Neural cell (in vitro differentiated cells): ENCODE data around the gene ERGIC2. TPM values are rescaled to one million over a fixed set of nuclear protein-coding genes. Genes with fewer than 3 reads are reported as not detected.

ENCODE experiments used
- H2AFZ ChIP-seq: fragments of 200-600, 300-800 bp; sonication (generic), shearing (Covaris generic); 2 replicates; pipeline ENCODE4 v1.6.0; 2014; ENCODE audit warnings: low read depth, mild to moderate bottlenecking, antibody characterized with exemption, low read length, moderate library complexity
- H3F3A ChIP-seq: fragments of 200-600 bp; shearing (Covaris generic); 2 replicates; pipeline ENCODE4 v1.6.1; 2016; ENCODE audit warnings: mild to moderate bottlenecking, moderate library complexity, mixed read lengths, antibody characterized with exemption, low read length; ENCODE audit not compliant: insufficient read depth, poor library complexity, severe bottlenecking
- H3K27ac ChIP-seq: fragments of 200-600, 300-800 bp; sonication (generic), shearing (Covaris generic); 2 replicates; pipeline ENCODE4 v1.5.1; 2014; ENCODE audit warnings: mild to moderate bottlenecking, low read length, moderate library complexity
- H3K27me3 ChIP-seq: fragments of 300-800, 200-600 bp; sonication (generic), shearing (Covaris generic); 2 replicates; pipeline ENCODE4 v1.6.0; 2014; ENCODE audit warnings: mild to moderate bottlenecking, low read depth, low read length, moderate library complexity; ENCODE audit not compliant: insufficient read depth
- H3K36me3 ChIP-seq: fragments of 300-800, 200-600 bp; sonication (generic), shearing (Covaris generic); 2 replicates; pipeline ENCODE4 v1.5.1; 2014; ENCODE audit warnings: mild to moderate bottlenecking, antibody characterized with exemption, low read length, moderate library complexity; ENCODE audit not compliant: insufficient read depth
- H3K4me2 ChIP-seq: fragments of 300-800, 200-600 bp; sonication (generic), shearing (Covaris generic); 2 replicates; pipeline ENCODE4 v1.6.0; 2014; ENCODE audit warnings: mild to moderate bottlenecking, low read length
- H3K4me3 ChIP-seq: fragments of 300-800, 200-600 bp; sonication (generic), shearing (Covaris generic); 2 replicates; pipeline ENCODE4 v1.5.1; 2014; ENCODE audit warnings: mild to moderate bottlenecking, low read length, moderate library complexity
- H3K79me2 ChIP-seq: fragments of 200-600 bp; shearing (Covaris generic); replicated peaks from 2 replicates; pipeline ENCODE4 v1.6.0; 2014; ENCODE audit warnings: mild to moderate bottlenecking, low read length, moderate library complexity; ENCODE audit not compliant: insufficient read depth
- H3K9ac ChIP-seq: fragments of 300-800, 200-600 bp; sonication (generic), shearing (Covaris generic); 2 replicates; pipeline ENCODE4 v1.6.1; 2016; ENCODE audit warnings: mild to moderate bottlenecking, low read length, mixed read lengths
- H3K9me2 ChIP-seq: fragments of 200-600 bp; shearing (Covaris generic); 2 replicates; pipeline ENCODE4 v1.6.1; 2016; ENCODE audit warnings: mild to moderate bottlenecking, low read length, mixed read lengths; ENCODE audit not compliant: insufficient read depth
- H3K9me3 ChIP-seq: fragments of 200-600, 300-800 bp; sonication (generic), shearing (Covaris generic); 2 replicates; pipeline ENCODE4 v1.6.1; 2016; ENCODE audit warnings: mild to moderate bottlenecking, mixed run types, low read length, moderate library complexity, mixed read lengths
- H4K20me1 ChIP-seq: fragments of 200-600 bp; shearing (Covaris generic); 2 replicates; pipeline ENCODE4 v1.6.1; 2016; ENCODE audit warnings: mild to moderate bottlenecking, mixed run types; ENCODE audit not compliant: insufficient read depth
- EP300 ChIP-seq: fragments of 450-650 bp; conservative IDR thresholded peaks from 2 replicates; pipeline ENCODE4 v1.6.1; 2014; ENCODE audit warnings: antibody characterized with exemption, mild to moderate bottlenecking, moderate library complexity; ENCODE audit not compliant: poor library complexity, severe bottlenecking
- EZH2 ChIP-seq: fragments of 200-600, 300-800 bp; shearing (Covaris generic), sonication (generic); IDR thresholded peaks from 2 replicates; pipeline ENCODE4 v1.6.1; 2014; ENCODE audit warnings: antibody characterized with exemption, low read length, borderline replicate concordance, mild to moderate bottlenecking; ENCODE audit not compliant: insufficient read depth, poor library complexity, severe bottlenecking
- MXI1 ChIP-seq: fragments of 450-650 bp; conservative IDR thresholded peaks from 2 replicates; pipeline ENCODE4 v1.6.1; 2014; ENCODE audit warnings: antibody characterized with exemption, mild to moderate bottlenecking; ENCODE audit not compliant: poor library complexity, severe bottlenecking
- POLR2AphosphoS5 ChIP-seq: IDR thresholded peaks from 2 replicates; pipeline ENCODE4 v1.6.1; 2012
- RAD21 ChIP-seq: fragments of 450-650 bp; conservative IDR thresholded peaks from 2 replicates; pipeline ENCODE4 v1.6.1; 2014; ENCODE audit warnings: antibody characterized with exemption, mild to moderate bottlenecking, moderate library complexity
- SMC3 ChIP-seq: fragments of 450-650 bp; conservative IDR thresholded peaks from 2 replicates; pipeline ENCODE4 v1.6.1; 2014; ENCODE audit warnings: antibody characterized with exemption, mild to moderate bottlenecking, moderate library complexity; ENCODE audit not compliant: poor library complexity
- TAF1 ChIP-seq: IDR thresholded peaks from 2 replicates; pipeline ENCODE4 v1.6.1; 2012; ENCODE audit warnings: low read depth
- polyA plus RNA-seq: library from polyadenylated mRNA; depleted of rRNA; stranded (reverse); fragments of >200 nt; gene quantifications from 2 replicates; pipeline ENCODE4 v1.2.3, GENCODE V29; 2014
- TF ChIP-seq, protein P1 (sequence below): fragments of 450-650 bp; IDR thresholded peaks from 2 replicates; pipeline ENCODE4 v1.5.1; 2014; ENCODE audit warnings: antibody characterized with exemption, mild to moderate bottlenecking, moderate library complexity; ENCODE audit not compliant: poor library complexity, severe bottlenecking
- TF ChIP-seq, protein P2 (sequence below): IDR thresholded peaks from 2 replicates; pipeline ENCODE4 v1.6.1; 2012; ENCODE audit warnings: borderline replicate concordance

ERGIC2 gene
- polyA plus RNA-seq, 1 donor from 2014 or later: 106 TPM

DNA sequence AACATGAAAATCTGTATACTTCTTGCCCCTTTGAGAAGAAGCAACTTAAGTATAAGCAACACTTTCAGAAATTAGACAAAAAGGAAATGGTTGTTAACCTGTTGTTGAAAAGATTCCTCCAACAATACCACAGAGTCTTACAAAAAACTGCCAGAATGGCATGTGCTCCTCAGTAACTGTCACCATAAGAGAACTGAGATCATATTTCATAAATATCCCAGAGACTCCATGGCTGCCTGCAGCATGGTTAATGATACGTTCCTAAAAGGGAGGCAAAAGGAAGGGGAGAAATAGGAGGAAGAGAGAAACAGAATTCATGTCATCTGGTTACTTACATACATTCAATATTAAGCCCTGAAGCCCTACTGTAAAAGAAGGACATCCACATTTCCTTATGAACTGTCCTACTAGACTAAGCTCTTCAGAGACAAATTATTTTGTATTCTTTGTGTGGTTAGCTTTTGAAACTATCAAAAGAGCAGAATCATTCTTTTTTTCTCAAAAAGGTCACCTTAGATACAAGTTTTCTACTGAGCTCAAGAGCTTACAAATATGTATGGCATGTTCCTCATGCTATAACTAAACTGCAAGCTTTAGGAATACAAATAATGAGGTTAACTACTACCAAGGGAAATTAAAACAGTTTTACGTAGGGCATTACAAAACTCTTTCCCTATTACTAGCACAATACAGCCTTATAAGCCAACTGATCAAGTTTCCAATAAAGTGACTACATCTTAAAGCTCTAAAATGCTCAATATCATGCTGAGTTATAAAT is 37.8 kb downstream of the ERGIC2 start:
- no peak overlapping the region for H2AFZ ChIP-seq
- H3K4me2 ChIP-seq: no peak overlapping the region
- H3K36me3 ChIP-seq: peaks cover 3% of the 10 kb centered on the region
- H3F3A ChIP-seq: no peaks in the 10 kb centered on the region
- no peaks in the 10 kb centered on the region for H3K9me3 ChIP-seq
- no peaks in the 10 kb centered on the region for H3K27me3 ChIP-seq
- H3K4me3 ChIP-seq: no peak overlapping the region
- H4K20me1 ChIP-seq: no peaks in the 10 kb centered on the region
- no peak overlapping the region for H3K9ac ChIP-seq
- no peak for TF ChIP-seq MXI1
- H3K27ac ChIP-seq: no peak overlapping the region
- H3K9me2 ChIP-seq: no peaks in the 10 kb centered on the region
- no peaks in the 10 kb centered on the region for H3K79me2 ChIP-seq

DNA sequence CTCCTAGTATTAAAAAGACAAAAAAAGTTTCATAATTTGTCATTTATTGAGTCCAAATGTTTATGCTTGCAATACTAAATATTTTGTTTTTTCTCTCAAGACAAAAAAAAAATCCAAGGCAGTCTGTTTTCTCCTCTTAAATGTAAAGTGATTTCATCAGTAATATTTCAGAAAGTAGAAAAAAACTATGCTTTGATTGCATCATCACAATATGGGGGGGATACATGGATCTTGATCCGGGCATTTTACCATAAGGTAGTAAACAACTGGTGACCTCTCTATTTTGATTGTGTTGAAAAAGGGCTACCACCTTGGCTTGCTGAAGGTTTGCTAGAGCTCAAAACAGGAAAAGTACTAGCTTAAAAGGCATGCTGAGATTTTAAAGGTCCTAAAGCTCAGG is 43.6 kb downstream of the ERGIC2 start:
- no peaks in the 10 kb centered on the region for H3K9me2 ChIP-seq
- no peaks in the 10 kb centered on the region for H3K36me3 ChIP-seq
- H3F3A ChIP-seq: no peaks in the 10 kb centered on the region
- TF ChIP-seq EZH2 (no peak), POLR2AphosphoS5 (no peak), SMC3 (no peak), RAD21 (no peak), EP300 (no peak), TAF1 (no peak), MXI1 (no peak)
- TF ChIP-seq, protein P1, sequence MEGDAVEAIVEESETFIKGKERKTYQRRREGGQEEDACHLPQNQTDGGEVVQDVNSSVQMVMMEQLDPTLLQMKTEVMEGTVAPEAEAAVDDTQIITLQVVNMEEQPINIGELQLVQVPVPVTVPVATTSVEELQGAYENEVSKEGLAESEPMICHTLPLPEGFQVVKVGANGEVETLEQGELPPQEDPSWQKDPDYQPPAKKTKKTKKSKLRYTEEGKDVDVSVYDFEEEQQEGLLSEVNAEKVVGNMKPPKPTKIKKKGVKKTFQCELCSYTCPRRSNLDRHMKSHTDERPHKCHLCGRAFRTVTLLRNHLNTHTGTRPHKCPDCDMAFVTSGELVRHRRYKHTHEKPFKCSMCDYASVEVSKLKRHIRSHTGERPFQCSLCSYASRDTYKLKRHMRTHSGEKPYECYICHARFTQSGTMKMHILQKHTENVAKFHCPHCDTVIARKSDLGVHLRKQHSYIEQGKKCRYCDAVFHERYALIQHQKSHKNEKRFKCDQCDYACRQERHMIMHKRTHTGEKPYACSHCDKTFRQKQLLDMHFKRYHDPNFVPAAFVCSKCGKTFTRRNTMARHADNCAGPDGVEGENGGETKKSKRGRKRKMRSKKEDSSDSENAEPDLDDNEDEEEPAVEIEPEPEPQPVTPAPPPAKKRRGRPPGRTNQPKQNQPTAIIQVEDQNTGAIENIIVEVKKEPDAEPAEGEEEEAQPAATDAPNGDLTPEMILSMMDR: no peak
- TF ChIP-seq, protein P2, sequence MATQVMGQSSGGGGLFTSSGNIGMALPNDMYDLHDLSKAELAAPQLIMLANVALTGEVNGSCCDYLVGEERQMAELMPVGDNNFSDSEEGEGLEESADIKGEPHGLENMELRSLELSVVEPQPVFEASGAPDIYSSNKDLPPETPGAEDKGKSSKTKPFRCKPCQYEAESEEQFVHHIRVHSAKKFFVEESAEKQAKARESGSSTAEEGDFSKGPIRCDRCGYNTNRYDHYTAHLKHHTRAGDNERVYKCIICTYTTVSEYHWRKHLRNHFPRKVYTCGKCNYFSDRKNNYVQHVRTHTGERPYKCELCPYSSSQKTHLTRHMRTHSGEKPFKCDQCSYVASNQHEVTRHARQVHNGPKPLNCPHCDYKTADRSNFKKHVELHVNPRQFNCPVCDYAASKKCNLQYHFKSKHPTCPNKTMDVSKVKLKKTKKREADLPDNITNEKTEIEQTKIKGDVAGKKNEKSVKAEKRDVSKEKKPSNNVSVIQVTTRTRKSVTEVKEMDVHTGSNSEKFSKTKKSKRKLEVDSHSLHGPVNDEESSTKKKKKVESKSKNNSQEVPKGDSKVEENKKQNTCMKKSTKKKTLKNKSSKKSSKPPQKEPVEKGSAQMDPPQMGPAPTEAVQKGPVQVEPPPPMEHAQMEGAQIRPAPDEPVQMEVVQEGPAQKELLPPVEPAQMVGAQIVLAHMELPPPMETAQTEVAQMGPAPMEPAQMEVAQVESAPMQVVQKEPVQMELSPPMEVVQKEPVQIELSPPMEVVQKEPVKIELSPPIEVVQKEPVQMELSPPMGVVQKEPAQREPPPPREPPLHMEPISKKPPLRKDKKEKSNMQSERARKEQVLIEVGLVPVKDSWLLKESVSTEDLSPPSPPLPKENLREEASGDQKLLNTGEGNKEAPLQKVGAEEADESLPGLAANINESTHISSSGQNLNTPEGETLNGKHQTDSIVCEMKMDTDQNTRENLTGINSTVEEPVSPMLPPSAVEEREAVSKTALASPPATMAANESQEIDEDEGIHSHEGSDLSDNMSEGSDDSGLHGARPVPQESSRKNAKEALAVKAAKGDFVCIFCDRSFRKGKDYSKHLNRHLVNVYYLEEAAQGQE: no peak
- H3K27ac ChIP-seq: no peak overlapping the region
- H3K9me3 ChIP-seq: no peaks in the 10 kb centered on the region
- no peaks in the 10 kb centered on the region for H3K79me2 ChIP-seq
- H3K9ac ChIP-seq: no peak overlapping the region
- no peak overlapping the region for H3K4me2 ChIP-seq
- no peaks in the 10 kb centered on the region for H4K20me1 ChIP-seq
- no peaks in the 10 kb centered on the region for H3K27me3 ChIP-seq
- H2AFZ ChIP-seq: no peak overlapping the region
- no peak overlapping the region for H3K4me3 ChIP-seq
